HG02938 (cell line): ENCODE data around the gene RGPD3.

Source experiments
- ATAC-seq: cut with Tn5 transposase; IDR thresholded peaks from one replicate; pipeline ENCODE4 v1.9.1; 2021; ENCODE audit warnings: mild to moderate bottlenecking, moderate library complexity; ENCODE audit not compliant: unreplicated experiment

RGPD3 gene

DNA sequence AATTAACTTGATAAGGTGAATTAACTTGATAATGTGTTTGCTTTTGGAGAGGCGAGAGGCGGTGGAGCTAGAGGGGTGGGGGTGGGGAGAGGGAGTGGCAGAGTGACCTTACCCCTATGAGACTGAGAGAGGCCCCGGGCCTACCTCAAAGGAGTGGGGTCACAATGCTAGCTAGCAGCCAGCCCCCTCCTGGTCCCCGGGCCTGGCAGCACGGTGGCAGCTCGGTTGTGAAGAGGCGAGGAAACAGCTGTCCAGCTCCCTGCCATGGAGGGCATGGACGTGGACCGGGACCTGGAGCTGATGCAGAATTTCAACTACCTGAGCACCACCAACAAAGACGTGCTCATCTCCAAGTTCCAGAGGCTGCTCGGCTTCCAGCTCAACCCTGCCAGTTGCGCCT is 123.9 kb downstream of the RGPD3 start:
- ATAC-seq = no peak

DNA sequence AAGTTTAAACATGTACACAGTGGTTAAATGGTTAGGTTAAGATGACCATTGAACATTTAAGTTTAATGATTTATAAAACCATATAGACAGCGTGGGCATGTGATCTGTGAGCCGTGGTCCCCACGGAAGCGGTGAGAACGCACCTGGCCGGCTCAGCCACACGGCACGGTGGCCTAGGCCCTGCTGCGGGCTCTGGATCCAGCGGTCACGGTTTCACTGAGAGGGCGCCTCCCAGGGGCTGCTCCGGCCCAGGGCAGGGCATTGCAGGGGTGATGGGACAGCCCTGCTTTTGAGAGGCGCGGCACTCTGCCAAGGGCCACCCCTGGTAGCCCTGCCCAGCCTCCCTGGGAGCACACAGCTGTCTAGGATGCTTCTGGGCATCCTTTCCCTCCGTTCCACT is 124.9 kb downstream of the RGPD3 start:
- ATAC-seq = no peak

DNA sequence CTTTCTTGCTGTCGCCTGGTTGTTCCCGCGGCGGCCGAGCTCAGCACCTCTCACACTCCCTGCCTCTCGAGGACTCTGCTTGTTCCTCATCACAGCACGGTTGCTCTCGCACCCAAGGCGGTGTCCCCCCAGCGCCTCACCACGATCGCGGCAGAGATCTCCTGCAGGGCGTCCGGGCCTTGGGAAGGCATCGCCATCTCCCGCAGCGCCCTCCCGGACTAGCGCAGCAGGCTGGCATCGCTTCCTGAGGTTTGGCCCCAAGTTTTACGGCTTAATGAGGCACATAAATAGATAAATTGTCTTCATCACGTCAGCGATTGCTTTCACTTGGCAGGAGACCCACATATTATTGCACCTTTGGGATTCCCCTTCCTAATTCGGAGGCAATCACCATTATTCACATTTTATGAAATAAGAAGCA is 125.4 kb downstream of the RGPD3 start:
- no peak for ATAC-seq

DNA sequence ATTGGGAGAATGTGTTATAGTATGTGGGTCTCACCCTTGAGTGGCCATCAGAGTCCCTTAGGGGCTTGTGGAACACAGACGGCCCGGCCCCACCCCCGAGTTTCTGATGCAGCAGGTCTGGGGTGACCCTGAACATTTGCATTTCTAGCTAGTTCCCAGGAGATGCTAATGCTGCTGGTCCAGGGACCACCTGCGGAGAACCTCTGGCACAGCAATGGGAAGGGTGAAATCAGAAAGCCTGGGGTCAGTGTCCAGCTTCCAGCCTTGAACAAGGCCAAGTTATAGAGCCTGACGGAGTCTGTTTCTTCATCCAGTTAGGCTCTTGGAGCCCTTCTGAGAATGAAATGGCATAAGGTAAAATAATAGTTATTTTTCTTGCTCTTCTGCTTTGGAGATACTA is 126.5 kb downstream of the RGPD3 start:
- no peak for ATAC-seq
